HG02973 (cell line): ENCODE results near the gene APOO.

Experiments used
- ATAC-seq: cut with Tn5 transposase; IDR thresholded peaks from one replicate; pipeline ENCODE4 v1.9.1; 2021; ENCODE audit warnings: moderate library complexity; ENCODE audit not compliant: unreplicated experiment

APOO gene

DNA sequence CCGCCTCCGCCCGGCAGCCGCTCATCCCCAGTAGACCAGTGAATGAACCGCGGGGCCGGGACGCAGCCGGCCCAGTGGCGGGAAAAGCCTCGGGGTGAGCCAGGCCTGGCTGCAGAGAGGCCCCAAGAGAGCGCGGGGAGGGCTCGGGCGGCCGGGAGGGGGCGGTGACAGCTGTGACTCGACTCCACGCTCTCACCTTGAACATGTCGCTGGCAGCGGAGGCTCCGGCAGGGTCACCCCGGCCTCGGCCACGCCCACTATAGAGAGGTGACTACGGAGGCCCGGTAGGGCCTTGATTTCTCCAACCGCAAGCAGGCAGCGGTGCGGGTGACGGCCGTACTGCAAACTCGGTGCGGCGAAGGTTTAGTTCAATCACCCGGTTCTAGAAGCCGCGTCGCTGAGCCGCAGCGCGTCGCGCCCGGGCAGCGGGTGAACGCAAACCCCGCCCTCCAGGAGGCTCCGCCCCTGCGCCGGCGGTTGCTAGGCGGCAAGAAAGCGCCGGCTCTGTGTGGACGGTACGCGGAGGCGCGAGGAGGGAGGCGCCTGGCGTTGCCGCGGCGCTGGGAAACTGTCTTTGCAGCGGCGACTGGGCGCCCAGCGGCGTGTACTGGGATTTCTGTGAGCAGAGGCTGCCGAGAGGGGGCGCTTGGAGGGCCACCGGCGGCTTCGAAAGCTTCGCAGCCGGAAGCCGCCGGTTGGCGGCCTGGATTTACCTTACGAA lies at the start of gene APOO, which contains the start of gene CXorf58:
Gene APOO (minus strand): TSS at position 441 of the 721 bp plus-strand sequence. CDS start 236 bp downstream, at position 205.
Gene CXorf58 (plus strand): TSS at position 509 of the 721 bp plus-strand sequence. CDS start 2,297 bp downstream, outside the sequence.
- peak; percentile 91 for ATAC-seq

DNA sequence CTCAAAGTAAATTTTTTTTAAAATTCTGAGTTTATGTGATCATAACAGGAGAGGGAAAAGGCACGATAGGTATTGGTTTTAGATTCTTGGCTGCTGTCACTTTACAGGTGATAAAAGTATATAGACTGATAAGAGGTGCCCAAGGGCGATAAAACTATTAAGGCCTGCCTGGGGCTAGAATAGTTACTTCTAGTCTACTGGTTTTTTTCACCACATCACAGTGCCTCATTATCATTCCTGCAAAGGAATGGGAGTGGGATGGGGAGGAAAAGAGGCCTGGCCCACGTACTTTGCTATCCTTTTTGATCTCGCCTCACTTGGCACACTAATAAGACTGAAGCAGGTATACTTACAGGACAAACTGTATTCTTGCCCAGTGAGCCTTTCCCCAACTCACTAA lies 46.7 kb upstream of the APOO start:
- no peak for ATAC-seq

DNA sequence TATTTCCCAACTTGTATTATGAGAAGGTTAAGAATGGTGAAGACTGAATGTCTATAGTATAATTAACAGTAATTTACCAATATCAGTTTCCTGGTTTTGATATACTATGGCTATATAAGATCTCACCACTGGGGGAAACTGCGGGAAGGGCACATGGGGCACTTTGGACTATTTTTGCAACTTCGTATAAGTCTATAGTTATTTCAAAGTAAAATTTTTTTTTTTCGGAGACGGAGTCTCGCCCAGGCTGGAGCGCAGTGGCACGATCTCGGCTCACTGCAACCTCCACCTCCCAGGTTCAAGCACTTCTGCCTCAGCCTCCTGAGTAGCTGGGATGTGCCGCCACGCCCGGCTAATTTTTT lies 46.2 kb upstream of the APOO start:
- ATAC-seq: no peak

DNA sequence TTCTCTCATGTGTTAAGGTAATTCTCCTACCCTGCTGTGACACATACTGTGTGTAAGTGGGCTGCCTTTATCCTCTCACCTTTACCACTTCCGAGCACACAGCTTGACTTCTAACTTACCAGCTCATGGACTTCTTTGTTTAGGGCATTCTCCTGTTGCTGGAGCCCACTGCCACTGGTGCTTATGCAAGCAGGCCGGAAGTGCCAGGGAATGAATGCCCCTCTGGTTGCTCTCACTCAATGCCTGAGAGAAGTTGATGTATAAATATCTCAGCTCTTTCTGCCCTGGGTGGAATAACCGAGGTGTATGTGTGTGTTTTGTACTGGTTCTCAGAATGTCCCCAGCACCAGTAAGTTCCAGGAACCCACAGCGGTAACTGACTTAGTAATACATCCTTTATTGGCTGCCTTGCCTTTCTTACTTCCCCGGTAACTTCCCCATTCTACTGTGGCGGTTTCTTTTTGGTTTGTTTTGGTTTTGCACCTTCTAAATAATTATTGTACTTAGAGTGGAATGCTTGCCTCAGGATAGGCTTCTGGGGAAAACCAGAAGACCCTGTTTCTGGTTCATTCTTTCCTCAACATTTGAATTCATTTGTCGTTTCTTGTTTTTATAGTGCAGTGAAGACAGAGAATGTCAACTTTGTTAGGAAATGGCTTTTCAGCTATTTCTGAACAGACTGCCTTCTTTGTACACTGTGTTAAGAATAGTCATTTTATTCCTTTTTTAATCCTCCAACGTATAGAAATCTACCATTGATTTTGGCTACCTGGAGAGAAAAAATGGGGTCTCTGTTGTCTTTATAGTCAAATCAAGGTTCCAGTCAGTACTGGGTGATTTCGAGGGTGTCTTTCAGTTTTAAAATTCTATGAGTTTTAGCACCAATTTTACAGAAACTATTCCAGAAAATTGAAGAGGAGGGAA lies 45.5 kb upstream of the APOO start:
- peak; percentile 97 for ATAC-seq

DNA sequence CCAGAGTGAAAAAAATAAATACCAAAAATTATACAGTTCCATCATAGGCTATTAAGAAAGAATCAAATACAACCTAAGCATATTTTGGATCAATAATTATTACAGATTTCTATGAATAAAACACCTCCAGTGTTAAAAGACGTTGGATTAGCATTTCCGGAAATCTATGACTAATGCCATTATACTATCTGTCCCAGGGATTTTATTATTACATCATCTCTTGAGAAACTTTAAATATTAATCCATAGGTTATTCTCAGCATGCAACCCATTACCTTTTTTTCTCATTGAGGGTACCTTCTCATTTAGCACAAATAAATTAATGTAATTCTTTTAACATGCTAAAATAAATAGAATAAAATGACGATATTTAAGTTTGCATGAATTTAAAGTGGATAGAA lies 44.7 kb upstream of the APOO start:
- no peak for ATAC-seq

DNA sequence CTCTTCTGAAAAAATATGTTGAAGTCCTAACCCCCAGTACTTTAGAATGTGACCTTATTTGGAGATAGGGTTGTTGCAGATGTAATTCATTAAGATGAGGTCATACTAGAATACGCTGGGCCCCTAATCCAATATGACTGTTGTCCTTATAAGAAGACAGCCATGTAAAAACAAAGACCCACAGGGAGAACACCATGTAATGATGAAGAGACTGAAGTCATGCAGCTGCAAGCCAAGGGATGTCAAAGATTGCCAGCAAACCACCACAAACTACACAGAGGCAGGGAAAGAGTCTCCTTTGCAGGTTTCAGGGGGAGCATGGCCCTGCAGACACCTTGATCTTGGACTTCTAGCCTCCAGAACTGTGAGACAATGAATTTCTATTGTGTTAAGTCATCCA lies 37.5 kb upstream of the APOO start:
- no peak for ATAC-seq

DNA sequence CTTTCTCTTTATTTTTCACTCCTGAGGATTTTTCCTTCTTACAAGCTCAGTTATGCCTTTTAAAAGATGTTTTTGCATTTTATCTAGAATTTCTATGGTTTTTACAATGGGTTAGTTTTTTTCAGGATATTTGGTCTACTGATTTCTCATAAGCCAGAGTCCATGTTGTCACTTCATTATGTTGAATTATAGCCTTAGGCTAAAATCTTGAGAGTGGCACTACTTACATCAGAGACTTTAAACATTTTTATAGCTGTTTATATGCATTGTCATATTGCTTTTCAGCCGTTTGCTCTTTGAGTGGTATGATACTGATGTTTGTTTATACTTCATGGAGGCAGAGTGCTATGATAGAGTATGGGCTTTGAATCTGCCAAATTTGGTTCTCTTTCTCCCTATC lies 36.5 kb upstream of the APOO start:
- ATAC-seq: no peak

DNA sequence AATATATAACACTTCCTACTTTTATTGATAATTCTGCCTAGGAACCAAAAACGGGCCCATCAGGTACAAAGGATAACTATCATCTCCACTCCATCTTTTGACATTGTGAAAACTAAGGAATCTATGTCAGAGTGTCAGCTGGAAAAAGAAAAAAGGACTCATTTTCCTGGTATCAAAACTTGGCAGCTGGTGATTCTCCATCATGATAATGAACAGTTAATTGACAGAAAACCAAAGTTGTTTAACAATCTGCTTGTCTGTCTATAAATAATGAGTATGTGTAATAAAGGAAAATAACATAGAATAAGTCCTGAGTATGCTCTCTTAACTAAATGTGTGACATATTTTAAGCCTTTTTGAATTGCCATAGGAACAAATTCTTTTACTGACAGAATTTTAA lies 31.5 kb upstream of the APOO start:
- no peak for ATAC-seq

DNA sequence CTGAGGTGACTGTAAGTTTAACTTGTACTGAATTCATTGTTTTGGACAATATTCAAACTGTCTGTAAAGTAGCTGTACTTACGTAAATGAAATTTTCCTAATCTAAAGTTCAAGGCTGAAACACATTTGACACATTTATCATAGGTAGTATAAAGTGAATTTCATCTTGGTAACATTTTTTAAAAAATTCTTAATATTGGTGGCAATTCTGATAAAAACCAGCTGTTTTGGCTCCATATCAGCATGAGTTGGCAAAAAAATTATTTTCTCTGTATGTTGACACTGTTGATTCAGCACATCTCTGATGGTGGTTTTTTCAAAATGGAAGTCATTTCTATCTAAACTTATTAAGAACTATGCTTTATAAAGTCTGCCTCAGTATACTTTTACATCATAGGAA lies 31.0 kb upstream of the APOO start:
- no peak for ATAC-seq

DNA sequence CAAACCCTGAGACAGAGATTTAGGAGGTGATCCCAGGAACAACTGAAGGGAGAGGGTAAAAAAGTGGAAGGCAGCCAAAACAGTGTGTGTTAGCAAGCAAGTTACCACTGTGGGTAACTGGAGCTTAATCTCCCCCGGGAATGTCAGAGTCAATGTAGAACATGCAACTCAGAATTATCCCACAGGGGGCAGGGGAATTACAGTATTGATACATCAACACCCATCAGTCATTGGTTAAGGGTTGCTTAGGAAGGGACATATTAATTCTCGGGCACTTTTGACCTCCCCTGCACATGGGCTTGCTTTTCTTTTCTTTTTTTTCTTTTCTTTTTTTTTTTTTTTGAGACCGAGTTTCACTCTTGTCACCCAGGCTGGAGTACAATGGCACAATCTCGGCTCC lies 29.4 kb upstream of the APOO start:
- ATAC-seq: no peak

DNA sequence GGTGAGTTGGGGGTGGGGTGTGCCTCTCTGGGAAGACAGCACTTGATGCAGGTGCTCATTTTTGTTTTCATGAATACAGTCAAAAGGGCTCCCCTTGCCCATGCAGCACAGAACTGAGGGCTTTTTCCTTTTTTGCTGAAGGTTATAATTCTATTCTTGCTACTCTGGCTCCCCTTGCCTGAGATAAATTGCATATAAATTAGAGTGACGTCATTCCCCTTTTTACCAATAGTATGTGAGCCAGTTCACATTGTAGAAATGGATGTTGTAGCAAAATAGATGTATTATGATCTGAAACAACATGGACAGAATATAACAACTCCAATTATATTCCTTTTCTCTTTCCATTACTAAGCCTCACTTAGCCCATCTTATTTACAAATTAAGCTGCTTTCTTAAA lies 28.4 kb upstream of the APOO start:
- ATAC-seq: no peak

DNA sequence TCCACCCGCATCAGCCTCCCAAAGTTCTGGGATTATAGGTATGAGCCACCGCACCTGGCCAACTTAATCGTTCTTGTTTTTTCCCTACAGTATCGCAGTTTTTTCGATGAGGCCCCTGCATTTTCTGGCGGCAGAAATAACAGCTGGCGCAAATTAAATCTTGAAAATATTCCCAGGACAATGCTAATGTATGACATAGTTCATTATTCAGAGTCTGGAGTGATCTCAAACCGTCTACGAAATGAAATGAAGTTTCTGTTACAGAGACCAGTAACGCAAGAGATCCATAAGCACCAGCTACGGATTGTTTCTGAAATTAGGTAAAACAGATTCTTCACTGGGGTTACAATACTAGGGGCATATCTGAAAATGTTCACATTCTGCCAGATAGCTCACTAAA lies 27.4 kb upstream of the APOO start:
- no peak for ATAC-seq

DNA sequence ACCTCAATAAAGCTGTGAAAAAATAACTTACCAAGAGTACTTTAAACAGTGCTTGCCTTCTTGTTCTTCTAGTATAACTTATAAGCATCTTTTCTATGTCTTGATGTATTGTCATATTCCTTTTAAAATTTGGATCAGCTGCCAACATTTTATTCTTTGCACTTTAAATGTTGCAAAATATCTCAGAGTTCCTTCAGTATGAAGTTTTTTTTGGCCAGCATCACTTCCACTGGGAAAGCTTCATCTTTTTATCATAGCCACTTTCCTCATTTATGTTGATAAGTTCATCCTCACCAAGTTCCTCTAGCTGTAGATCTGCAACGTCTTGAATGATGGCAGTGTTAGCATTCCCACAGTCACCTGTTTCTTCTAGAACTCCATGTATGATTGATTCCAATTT lies 24.3 kb upstream of the APOO start:
- ATAC-seq: no peak

DNA sequence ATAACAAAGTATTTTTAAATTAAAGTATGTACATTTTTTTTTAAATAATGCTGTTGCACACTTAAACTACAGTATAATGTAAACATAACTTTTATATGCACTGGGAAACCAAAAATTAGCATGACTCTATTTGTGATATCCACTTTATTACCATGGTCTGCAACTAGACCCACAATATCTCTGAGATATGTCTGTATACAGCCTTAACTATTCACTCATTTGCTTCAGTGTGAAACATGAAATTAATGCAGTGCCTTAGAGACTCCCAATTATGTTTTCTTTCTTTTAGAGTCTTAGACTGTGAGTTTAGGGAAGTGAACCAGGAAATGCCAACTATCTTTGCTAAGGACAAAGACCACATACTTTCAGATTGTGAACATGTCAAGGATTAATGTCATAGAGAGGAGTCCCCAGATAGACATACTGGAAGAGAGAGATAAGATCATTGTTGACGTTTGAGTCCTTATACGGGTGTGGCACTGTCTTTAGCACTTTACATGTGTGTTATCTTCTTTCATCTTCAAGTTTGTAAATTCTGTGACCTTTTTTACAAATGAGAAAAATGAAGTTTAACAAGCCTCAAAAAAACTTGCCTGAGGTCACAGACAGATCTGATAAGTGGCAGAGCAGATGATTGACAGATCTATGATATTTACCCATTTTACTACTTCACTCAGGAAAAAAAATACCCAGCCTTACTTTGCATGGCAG lies 23.3 kb upstream of the APOO start:
- no peak for ATAC-seq

DNA sequence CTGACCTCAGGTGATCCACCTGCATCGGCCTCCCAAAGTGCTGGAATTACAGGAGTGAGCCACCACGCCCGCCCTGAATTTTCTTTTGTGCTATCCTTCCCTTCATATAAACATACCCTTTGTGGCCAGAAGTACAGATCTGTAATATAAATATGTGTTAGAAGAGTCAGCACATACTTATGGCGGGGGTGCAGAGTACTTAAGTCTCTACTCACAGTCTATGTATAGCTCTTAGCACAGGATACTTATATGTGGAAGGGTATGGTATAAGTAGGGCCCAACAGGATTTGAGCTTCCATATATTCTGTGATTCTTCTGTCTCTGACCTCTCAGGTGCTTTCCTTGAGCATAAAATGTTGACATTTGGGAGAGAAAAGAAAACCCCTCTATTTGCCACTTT lies 18.3 kb upstream of the APOO start:
- ATAC-seq: no peak

DNA sequence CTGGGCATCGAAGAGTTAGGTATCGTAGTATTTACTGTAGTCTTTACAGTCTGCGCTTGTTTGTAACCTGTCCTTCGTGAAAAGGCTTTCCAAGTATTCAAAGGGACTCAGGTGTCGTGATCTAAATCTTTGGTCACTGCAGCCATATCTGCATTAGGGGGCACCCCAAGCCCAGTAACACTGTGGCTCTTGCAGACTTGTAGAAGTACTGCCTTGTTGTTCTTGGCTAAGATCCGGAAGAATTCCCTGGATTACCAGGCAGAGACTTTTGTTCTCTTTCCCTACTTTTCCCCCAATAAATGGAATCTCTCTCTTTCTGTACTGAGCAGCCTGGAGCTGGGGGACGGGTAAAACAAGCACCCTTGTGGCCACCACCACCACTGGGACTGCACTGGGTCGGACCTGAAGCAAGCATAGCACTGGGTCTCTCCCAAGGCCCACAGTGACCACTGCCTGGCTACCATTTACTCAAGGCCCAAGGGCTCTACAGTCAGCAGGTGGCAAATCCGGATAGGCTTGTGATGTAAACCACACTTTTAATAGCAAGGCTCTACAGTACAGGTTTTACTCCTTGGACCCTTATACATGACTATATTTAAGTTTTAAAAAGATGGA lies 12.1 kb upstream of the APOO start:
- ATAC-seq: no peak

DNA sequence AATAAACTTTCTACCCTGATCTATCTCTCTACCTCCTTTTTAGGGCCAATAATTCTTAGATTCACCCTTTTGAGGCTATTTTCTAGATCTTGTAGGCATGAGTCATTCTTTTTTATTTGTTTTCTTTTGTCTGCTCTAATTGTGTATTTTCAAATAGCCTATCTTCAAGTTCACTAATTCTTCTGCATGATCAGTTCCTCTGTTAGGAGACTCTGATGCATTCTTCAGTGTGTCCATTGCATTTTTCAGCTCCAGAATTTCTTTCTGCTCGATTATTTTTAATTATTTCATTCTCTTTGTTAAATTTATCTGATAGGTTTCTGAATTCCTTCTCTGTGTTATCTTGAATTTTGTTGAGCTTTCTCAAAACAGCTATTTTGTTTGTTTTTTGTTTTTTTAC lies 11.4 kb upstream of the APOO start:
- ATAC-seq: no peak

DNA sequence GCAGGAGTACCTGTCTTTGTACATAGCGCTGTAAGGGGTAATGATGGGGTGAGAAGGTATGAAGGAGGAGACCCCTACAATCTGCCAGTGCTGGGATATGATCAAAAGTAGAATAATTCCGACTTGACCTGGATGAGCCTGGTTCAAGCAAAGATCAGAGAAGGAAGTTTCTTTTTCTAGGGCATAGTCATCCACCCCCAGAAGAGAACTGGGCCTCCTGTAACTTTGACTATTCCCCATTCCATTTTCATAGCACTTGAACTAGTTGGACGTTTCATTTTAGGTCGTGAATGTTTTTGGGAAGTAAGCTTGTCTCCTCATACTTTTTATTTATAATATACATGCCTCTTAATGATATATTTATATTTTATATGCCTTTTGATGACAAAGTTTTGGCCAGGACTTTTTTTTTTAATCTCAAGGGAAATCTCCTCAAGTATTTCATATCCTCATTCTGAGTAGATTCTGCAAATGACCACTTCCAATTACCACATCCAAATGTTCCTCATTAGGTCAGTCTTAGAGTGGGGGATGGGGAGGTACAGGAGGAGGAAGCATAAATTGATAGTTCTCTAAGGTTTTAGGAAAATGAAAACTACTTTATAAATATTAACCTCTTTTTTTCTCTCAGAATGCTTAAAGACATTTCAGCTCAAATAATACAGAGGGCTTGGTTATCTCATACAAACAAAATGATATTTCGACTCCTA lies 3.5 kb upstream of the APOO start:
- ATAC-seq: no peak

DNA sequence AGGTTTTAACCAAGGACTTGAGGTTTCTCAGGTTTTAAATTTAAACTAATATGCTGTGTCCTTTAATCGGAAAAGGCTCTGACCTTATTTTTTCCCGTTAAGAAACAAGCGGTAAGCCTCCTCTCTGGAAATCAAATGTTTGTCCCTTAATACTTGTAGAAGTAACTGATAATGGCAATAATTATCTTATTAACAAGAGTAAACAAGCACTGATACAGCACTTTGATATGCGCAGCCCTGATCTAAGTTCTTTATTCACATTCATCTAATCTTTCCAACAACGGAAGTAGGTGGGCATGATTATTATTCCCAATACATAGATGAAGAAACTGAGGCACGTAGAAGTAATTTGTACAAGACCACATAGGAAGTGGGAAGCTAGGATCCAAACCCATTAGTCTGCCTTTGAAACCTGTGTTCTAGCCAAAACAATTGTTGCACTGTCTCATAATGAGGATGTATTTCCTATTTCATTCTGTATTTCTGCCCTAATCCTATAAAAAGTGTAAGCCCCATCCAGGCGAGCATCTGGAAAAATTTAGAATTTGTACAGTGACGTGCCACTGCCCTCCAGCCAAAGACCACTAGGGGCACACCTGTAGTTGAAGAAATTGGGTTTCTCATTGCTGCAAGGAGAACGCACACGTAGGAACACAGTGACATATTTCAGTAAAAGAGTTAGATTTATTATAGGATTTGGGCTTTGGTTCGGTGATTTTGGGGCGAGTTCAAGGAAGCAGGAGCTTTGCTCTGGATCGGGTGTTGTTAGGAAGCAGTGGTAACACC lies 674 bp upstream of the APOO start:
- ATAC-seq: no peak

DNA sequence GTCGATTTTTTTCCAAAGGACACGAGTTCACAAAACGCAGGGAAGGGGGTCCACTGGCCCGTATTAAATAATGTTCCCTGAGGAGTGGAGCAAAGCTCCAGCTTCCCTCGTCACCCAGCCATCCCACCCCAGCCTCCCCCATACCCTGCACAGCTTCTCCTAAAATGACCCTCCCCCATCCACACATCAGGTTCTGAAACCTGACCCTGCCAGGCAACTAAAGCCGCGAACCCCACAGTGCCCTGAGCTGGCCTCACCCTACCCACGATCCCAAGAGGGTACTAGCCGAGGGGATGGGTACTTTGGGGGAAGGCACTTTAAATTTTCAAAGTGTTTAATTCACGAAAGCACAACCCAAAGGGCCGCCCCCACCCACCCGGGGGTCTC lies 634 bp downstream of the APOO start:
- ATAC-seq: no peak
